Loucy (cell line): ENCODE data around the gene ADAMTS12.

Source experiments
- H2AFZ ChIP-seq: fragments of 200-600 bp; sonication (generic); 2 replicates; pipeline ENCODE4 v1.6.0; 2016; ENCODE audit warnings: antibody characterized with exemption, mild to moderate bottlenecking, low read length, moderate library complexity
- H3F3A ChIP-seq: fragments of 200-600 bp; 2 replicates; pipeline ENCODE4 v1.6.0; 2016; ENCODE audit warnings: antibody characterized with exemption, low read depth, mild to moderate bottlenecking
- H3K27me3 ChIP-seq: fragments of 200-600 bp; sonication (generic); 2 replicates; pipeline ENCODE4 v1.6.1; 2014; ENCODE audit warnings: low read length, mild to moderate bottlenecking; ENCODE audit not compliant: insufficient read depth, poor library complexity, severe bottlenecking
- H3K36me3 ChIP-seq: fragments of 200-600 bp; sonication (generic); 2 replicates; pipeline ENCODE4 v1.6.1; 2016; ENCODE audit warnings: low read length; ENCODE audit not compliant: insufficient read depth
- H3K4me1 ChIP-seq: fragments of 200-600 bp; sonication (generic); 2 replicates; pipeline ENCODE4 v1.5.1; 2014; ENCODE audit warnings: low read length, mild to moderate bottlenecking; ENCODE audit not compliant: insufficient read depth, poor library complexity, severe bottlenecking
- H3K4me2 ChIP-seq: fragments of 200-600 bp; sonication (generic); 2 replicates; pipeline ENCODE4 v1.6.0; 2014; ENCODE audit warnings: antibody characterized with exemption, low read length, low read depth, mild to moderate bottlenecking; ENCODE audit not compliant: poor library complexity, severe bottlenecking
- H3K4me3 ChIP-seq: fragments of 200-600 bp; sonication (generic); 2 replicates; pipeline ENCODE4 v1.5.1; 2014; ENCODE audit warnings: low read length, mild to moderate bottlenecking, mixed read lengths; ENCODE audit not compliant: poor library complexity, severe bottlenecking
- H3K79me2 ChIP-seq: fragments of 200-600 bp; sonication (generic); 2 replicates; pipeline ENCODE4 v1.6.1; 2014; ENCODE audit warnings: low read length; ENCODE audit not compliant: insufficient read depth
- H3K9ac ChIP-seq: fragments of 200-600 bp; sonication (generic); 2 replicates; pipeline ENCODE4 v1.6.0; 2014; ENCODE audit warnings: mild to moderate bottlenecking, low read depth, low read length, moderate library complexity; ENCODE audit not compliant: poor library complexity, severe bottlenecking
- H3K9me2 ChIP-seq: fragments of 200-600 bp; sonication (generic); replicated peaks from 2 replicates; pipeline ENCODE4 v1.6.1; 2016; ENCODE audit warnings: low read depth, low read length, mixed read lengths
- H3K9me3 ChIP-seq: fragments of 200-600 bp; sonication (generic); 2 replicates; pipeline ENCODE4 v1.6.1; 2014; ENCODE audit warnings: mild to moderate bottlenecking, antibody characterized with exemption, low read length, low read depth; ENCODE audit not compliant: insufficient read depth
- H4K20me1 ChIP-seq: fragments of 200-600 bp; sonication (generic); 2 replicates; pipeline ENCODE4 v1.6.0; 2014; ENCODE audit warnings: antibody characterized with exemption, low read length, mild to moderate bottlenecking; ENCODE audit not compliant: insufficient read depth, poor library complexity, severe bottlenecking
- EZH2phosphoT487 ChIP-seq: fragments of 200-600 bp; IDR thresholded peaks from 2 replicates; pipeline ENCODE4 v1.6.1; 2018; ENCODE audit warnings: antibody characterized with exemption, mild to moderate bottlenecking, moderate library complexity, borderline replicate concordance
- TF ChIP-seq, protein P1 (sequence below): fragments of 200-600 bp; sonication (generic); conservative IDR thresholded peaks from 2 replicates; pipeline ENCODE4 v1.5.1; 2014; ENCODE audit warnings: mild to moderate bottlenecking, antibody characterized with exemption, low read length

Gene ADAMTS12

DNA sequence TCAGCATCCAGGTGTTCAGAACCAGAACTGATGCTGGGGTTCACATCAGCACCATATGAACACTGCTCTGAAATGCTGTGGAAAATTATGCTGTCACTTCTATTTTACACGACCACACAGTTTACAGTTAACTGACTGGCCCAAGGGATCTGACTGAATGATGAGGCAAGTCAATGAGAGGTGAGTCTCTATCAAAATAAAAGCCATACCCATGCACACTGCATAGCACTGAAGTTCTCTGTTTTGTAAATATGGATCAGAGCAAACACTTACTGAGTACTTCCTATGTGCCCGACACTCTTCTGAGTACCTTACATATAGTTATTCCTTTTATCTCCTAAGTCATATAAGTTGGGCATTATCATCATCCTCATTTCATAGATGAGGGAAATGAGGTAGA is 328.3 kb downstream of the ADAMTS12 start:
- no peaks in the 10 kb centered on the region for H3K36me3 ChIP-seq
- no peaks in the 10 kb centered on the region for H3K9me2 ChIP-seq
- no peak overlapping the region for H3K4me2 ChIP-seq
- TF ChIP-seq EZH2phosphoT487, result no peak
- TF ChIP-seq, protein P1, sequence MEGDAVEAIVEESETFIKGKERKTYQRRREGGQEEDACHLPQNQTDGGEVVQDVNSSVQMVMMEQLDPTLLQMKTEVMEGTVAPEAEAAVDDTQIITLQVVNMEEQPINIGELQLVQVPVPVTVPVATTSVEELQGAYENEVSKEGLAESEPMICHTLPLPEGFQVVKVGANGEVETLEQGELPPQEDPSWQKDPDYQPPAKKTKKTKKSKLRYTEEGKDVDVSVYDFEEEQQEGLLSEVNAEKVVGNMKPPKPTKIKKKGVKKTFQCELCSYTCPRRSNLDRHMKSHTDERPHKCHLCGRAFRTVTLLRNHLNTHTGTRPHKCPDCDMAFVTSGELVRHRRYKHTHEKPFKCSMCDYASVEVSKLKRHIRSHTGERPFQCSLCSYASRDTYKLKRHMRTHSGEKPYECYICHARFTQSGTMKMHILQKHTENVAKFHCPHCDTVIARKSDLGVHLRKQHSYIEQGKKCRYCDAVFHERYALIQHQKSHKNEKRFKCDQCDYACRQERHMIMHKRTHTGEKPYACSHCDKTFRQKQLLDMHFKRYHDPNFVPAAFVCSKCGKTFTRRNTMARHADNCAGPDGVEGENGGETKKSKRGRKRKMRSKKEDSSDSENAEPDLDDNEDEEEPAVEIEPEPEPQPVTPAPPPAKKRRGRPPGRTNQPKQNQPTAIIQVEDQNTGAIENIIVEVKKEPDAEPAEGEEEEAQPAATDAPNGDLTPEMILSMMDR, result no peak
- H3K27me3 ChIP-seq, result no peaks in the 10 kb centered on the region
- no peak overlapping the region for H3K9ac ChIP-seq
- H3K9me3 ChIP-seq, result no peaks in the 10 kb centered on the region
- no peaks in the 10 kb centered on the region for H3K4me1 ChIP-seq
- H4K20me1 ChIP-seq, result no peaks in the 10 kb centered on the region
- no peaks in the 10 kb centered on the region for H3F3A ChIP-seq
- H3K79me2 ChIP-seq, result no peaks in the 10 kb centered on the region
- no peak overlapping the region for H3K4me3 ChIP-seq
- no peak overlapping the region for H2AFZ ChIP-seq

GRCh38 chr5:33558489-33558888 is 333.3 kb downstream of the ADAMTS12 start:
- Histone ChIP-seq H3K27me3 (no peaks in the 10 kb centered on the region), H4K20me1 (no peaks in the 10 kb centered on the region), H3K4me2 (no peak overlapping the region), H3K9me2 (no peaks in the 10 kb centered on the region), H3F3A (no peaks in the 10 kb centered on the region), H3K36me3 (no peaks in the 10 kb centered on the region), H2AFZ (no peak overlapping the region), H3K9me3 (no peaks in the 10 kb centered on the region), H3K79me2 (no peaks in the 10 kb centered on the region), H3K9ac (no peak overlapping the region), H3K4me1 (no peaks in the 10 kb centered on the region), H3K4me3 (no peak overlapping the region)
- TF ChIP-seq EZH2phosphoT487, result no peak
- TF ChIP-seq, protein P1, result no peak

- no peak overlapping the region for H2AFZ ChIP-seq
- H3K9me3 ChIP-seq, result no peaks in the 10 kb centered on the region
- TF ChIP-seq EZH2phosphoT487, result no peak
- TF ChIP-seq, protein P1, result no peak
- no peaks in the 10 kb centered on the region for H3K27me3 ChIP-seq
- H3K79me2 ChIP-seq, result no peaks in the 10 kb centered on the region
- H3K4me2 ChIP-seq, result no peak overlapping the region
- no peaks in the 10 kb centered on the region for H3K36me3 ChIP-seq
- no peak overlapping the region for H3K4me3 ChIP-seq
- no peaks in the 10 kb centered on the region for H3K4me1 ChIP-seq
- no peak overlapping the region for H3K9ac ChIP-seq
- H3F3A ChIP-seq, result no peaks in the 10 kb centered on the region
- H3K9me2 ChIP-seq, result no peaks in the 10 kb centered on the region
- H4K20me1 ChIP-seq, result no peaks in the 10 kb centered on the region
Measured at GRCh38 chr5:33557605-33558004, 334.2 kb downstream of the ADAMTS12 start.
